Measurements from ENCODE around the gene CELA2A. TPM values are rescaled to one million over a fixed set of nuclear protein-coding genes. Genes with fewer than 3 reads are reported as not detected.
"Not testable (repeated sequence)": the region's sequence is repeated elsewhere in the genome, so short reads cannot be mapped to it uniquely, and the experiment has no call there.

Gene CELA2A
- total RNA-seq, 1 experiment from 2014 or later: not detected

- no peak overlapping the region for H3K27ac ChIP-seq (ENCODE audit: low read depth, low read length, poor library complexity, severe bottlenecking)
- H3K36me3 ChIP-seq (ENCODE audit: insufficient read depth, low read length, poor library complexity, severe bottlenecking): no peaks in the 10 kb centered on the region
- no peaks in the 10 kb centered on the region for H3K9me3 ChIP-seq (ENCODE audit: low read depth, low read length, poor library complexity, severe bottlenecking)
- intact Hi-C loops (cut with micrococcal nuclease; ENCODE audit: unreplicated experiment): loop anchor here (5.0 kb wide), 1 partner anchor 306 kb away; no protein-coding TSS in a partner anchor
- TF ChIP-seq EZH2 (IDR thresholded peaks at IDR 0.05; ENCODE audit: borderline replicate concordance, low read depth, low read length, poor library complexity, severe bottlenecking): no peak
- no peak for TF ChIP-seq CTCF (conservative IDR thresholded peaks at IDR 0.05; ENCODE audit: low read depth, low read length)
- no peak for DNase-seq (ENCODE audit: low spot score)
- ChIA-PET CTCF (no interaction called here), POLR2A (ENCODE audit: low non-redundant PET) (no interaction called here)
- H3K27me3 ChIP-seq (replicated peaks; ENCODE audit: insufficient read depth, low read depth, low read length, poor library complexity): no peaks in the 10 kb centered on the region
- H3K4me3 ChIP-seq (ENCODE audit: low read depth, low read length, poor library complexity, severe bottlenecking): no peak overlapping the region
- H3K4me1 ChIP-seq (ENCODE audit: insufficient read depth, low read length, poor library complexity, severe bottlenecking): no peaks in the 10 kb centered on the region
- no TSS peak for BruUV-seq (replicated peaks)
Measured at GRCh38 chr1:15433471-15433870, 23.1 kb upstream of the CELA2A start.

- H3K27me3 ChIP-seq (replicated peaks; ENCODE audit: insufficient read depth, low read depth, low read length, poor library complexity); H3K4me3 ChIP-seq (ENCODE audit: low read depth, low read length, poor library complexity, severe bottlenecking); H3K9me3 ChIP-seq (ENCODE audit: low read depth, low read length, poor library complexity, severe bottlenecking); POLR2A ChIA-PET (ENCODE audit: low non-redundant PET); BruUV-seq (replicated peaks); DNase-seq (ENCODE audit: low spot score); CTCF ChIA-PET; H3K36me3 ChIP-seq (ENCODE audit: insufficient read depth, low read length, poor library complexity, severe bottlenecking); H3K4me1 ChIP-seq (ENCODE audit: insufficient read depth, low read length, poor library complexity, severe bottlenecking); H3K27ac ChIP-seq (ENCODE audit: low read depth, low read length, poor library complexity, severe bottlenecking): not testable (repeated sequence)
- intact Hi-C loops (cut with micrococcal nuclease; ENCODE audit: unreplicated experiment): loop anchor here (5.0 kb wide), 1 partner anchor 307 kb away; no protein-coding TSS in a partner anchor
Measured at GRCh38 chr1:15434739-15435138, 21.8 kb upstream of the CELA2A start.

- Histone ChIP-seq H3K27me3 (replicated peaks; ENCODE audit: insufficient read depth, low read depth, low read length, poor library complexity) (no peaks in the 10 kb centered on the region), H3K4me1 (ENCODE audit: insufficient read depth, low read length, poor library complexity, severe bottlenecking) (no peaks in the 10 kb centered on the region), H3K4me3 (ENCODE audit: low read depth, low read length, poor library complexity, severe bottlenecking) (no peak overlapping the region), H3K36me3 (ENCODE audit: insufficient read depth, low read length, poor library complexity, severe bottlenecking) (no peaks in the 10 kb centered on the region), H3K27ac (ENCODE audit: low read depth, low read length, poor library complexity, severe bottlenecking) (no peak overlapping the region), H3K9me3 (ENCODE audit: low read depth, low read length, poor library complexity, severe bottlenecking) (no peaks in the 10 kb centered on the region)
- TF ChIP-seq CTCF (conservative IDR thresholded peaks at IDR 0.05; ENCODE audit: low read depth, low read length) (no peak), EZH2 (IDR thresholded peaks at IDR 0.05; ENCODE audit: borderline replicate concordance, low read depth, low read length, poor library complexity, severe bottlenecking) (no peak)
- intact Hi-C loops (cut with micrococcal nuclease; ENCODE audit: unreplicated experiment): no loop called here
- no peak for DNase-seq (ENCODE audit: low spot score)
- BruUV-seq (replicated peaks): no TSS peak
- CTCF ChIA-PET: interaction anchor here (0.6 kb wide), 1 partner anchor 607 kb away, joined by 4 read pairs; no protein-coding TSS in a partner anchor
- POLR2A ChIA-PET (ENCODE audit: low non-redundant PET): no interaction called here
Measured at GRCh38 chr1:15435239-15436077, 21.1 kb upstream of the CELA2A start.

Measured in A673 (cell line).